IMR-90 (cell line): ENCODE results near the gene GGT6. TPM values are rescaled to one million over a fixed set of nuclear protein-coding genes. Genes with fewer than 3 reads are reported as not detected.

ENCODE experiments used
- ATAC-seq: fragments of 200-7000 bp; cut with Tn5 transposase; 2 replicates; pipeline ENCODE4 v1.9.1; 2020; ENCODE audit warnings: low read depth, mild to moderate bottlenecking, moderate library complexity
- BruUV-seq: library from RNA; stranded (reverse); fragments of 400-500 nt; replicated peaks from 2 replicates; lab custom pipeline; 2021; lab: Mats Ljungman, UMichigan
- CTCF ChIA-PET: fragments of 300-600 bp; formaldehyde crosslinking; extraction: SDS; loops from one replicate; lab custom pipeline; 2021; ENCODE audit warnings: antibody characterized with exemption; lab: Yijun Ruan, JAX
- POLR2A ChIA-PET: fragments of 300-600 bp; sonication (Branson Sonifier 250); formaldehyde crosslinking; loops from one replicate; lab custom pipeline; 2022; ENCODE audit warnings: antibody characterized with exemption; ENCODE audit not compliant: unreplicated experiment; lab: Charles Lee
- DNase-seq: peaks from one replicate; pipeline ENCODE4 v3.0.0; 2013
- H2AFZ ChIP-seq: replicated peaks from 2 replicates; pipeline ENCODE3; 2013; ENCODE audit warnings: low read length, mild to moderate bottlenecking; ENCODE audit not compliant: poor library complexity
- H2AK5ac ChIP-seq: 2 replicates; pipeline ENCODE4 v1.6.1; 2013; ENCODE audit warnings: low read depth, low read length, inconsistent platforms
- H2AK9ac ChIP-seq: replicated peaks from 2 replicates; pipeline ENCODE3; 2013; ENCODE audit warnings: mild to moderate bottlenecking, low read depth, low read length, moderate library complexity; ENCODE audit not compliant: poor library complexity
- H2BK120ac ChIP-seq: 2 replicates; pipeline ENCODE4 v1.6.1; 2013; ENCODE audit warnings: low read depth, low read length, inconsistent platforms
- H2BK15ac ChIP-seq: 3 replicates; pipeline ENCODE4 v1.6.1; 2013; ENCODE audit warnings: low read depth, low read length, inconsistent platforms
- H2BK20ac ChIP-seq: 2 replicates; pipeline ENCODE4 v1.6.1; 2013; ENCODE audit warnings: low read depth, mild to moderate bottlenecking, inconsistent platforms, low read length, moderate library complexity
- H2BK5ac ChIP-seq: 2 replicates; pipeline ENCODE4 v1.6.1; 2013; ENCODE audit warnings: mild to moderate bottlenecking, low read depth, low read length, inconsistent platforms; ENCODE audit not compliant: poor library complexity, severe bottlenecking
- H3K14ac ChIP-seq: replicated peaks from 2 replicates; pipeline ENCODE4 v1.6.1; 2013; ENCODE audit warnings: low read depth, low read length, inconsistent platforms
- H3K18ac ChIP-seq: 2 replicates; pipeline ENCODE4 v1.6.1; 2013; ENCODE audit warnings: low read depth, low read length, control low read depth
- H3K23ac ChIP-seq: 2 replicates; pipeline ENCODE4 v1.6.1; 2013; ENCODE audit warnings: low read depth, low read length, inconsistent platforms
- H3K27ac ChIP-seq: 2 replicates; pipeline ENCODE4 v1.5.1; 2013; ENCODE audit warnings: mild to moderate bottlenecking, control low read depth, low read length; ENCODE audit not compliant: insufficient read depth
- H3K27me3 ChIP-seq: 2 replicates; pipeline ENCODE4 v1.6.1; 2013; ENCODE audit warnings: low read length; ENCODE audit not compliant: control insufficient read depth, insufficient read depth
- H3K36me3 ChIP-seq: 2 replicates; pipeline ENCODE4 v1.6.1; 2013; ENCODE audit warnings: low read length, mixed read lengths; ENCODE audit not compliant: control insufficient read depth, insufficient read depth
- H3K4ac ChIP-seq: 2 replicates; pipeline ENCODE4 v1.6.1; 2013; ENCODE audit warnings: low read depth, low read length, inconsistent platforms
- H3K4me1 ChIP-seq: 2 replicates; pipeline ENCODE4 v1.6.1; 2013; ENCODE audit warnings: low read length, mixed read lengths; ENCODE audit not compliant: control insufficient read depth, insufficient read depth
- H3K4me2 ChIP-seq: 2 replicates; pipeline ENCODE4 v1.6.1; 2013; ENCODE audit warnings: low read depth, mild to moderate bottlenecking, control low read depth, low read length, moderate library complexity
- H3K4me3 ChIP-seq: 2 replicates; pipeline ENCODE4 v1.5.1; 2013; ENCODE audit warnings: low read depth, mild to moderate bottlenecking, control low read depth, low read length, moderate library complexity; ENCODE audit not compliant: insufficient read depth
- H3K56ac ChIP-seq: 2 replicates; pipeline ENCODE4 v1.6.1; 2013; ENCODE audit warnings: low read length, inconsistent platforms; ENCODE audit not compliant: insufficient read depth; ENCODE audit errors: extremely low read depth
- H3K79me1 ChIP-seq, 2 experiments: 2 replicates each; pipeline ENCODE4 v1.6.1; 2013; ENCODE audit warnings: low read length in 2 of 2, inconsistent platforms in 1 of 2, low read depth in 1 of 2
- H3K9ac ChIP-seq: 2 replicates; pipeline ENCODE4 v1.6.1; 2013; ENCODE audit warnings: low read depth, low read length, control low read depth
- H3K9me1 ChIP-seq: 2 replicates; pipeline ENCODE4 v1.6.1; 2013; ENCODE audit warnings: low read length, inconsistent platforms; ENCODE audit not compliant: insufficient read depth
- H3K9me3 ChIP-seq: 2 replicates; pipeline ENCODE4 v1.6.1; 2013; ENCODE audit warnings: low read length; ENCODE audit not compliant: control insufficient read depth, insufficient read depth
- H4K20me1 ChIP-seq: 2 replicates; pipeline ENCODE4 v1.6.1; 2013; ENCODE audit warnings: low read length, inconsistent platforms; ENCODE audit not compliant: insufficient read depth
- H4K5ac ChIP-seq: 2 replicates; pipeline ENCODE4 v1.6.1; 2013; ENCODE audit warnings: mild to moderate bottlenecking, low read depth, low read length, control low read depth
- H4K8ac ChIP-seq, 2 experiments: 2 replicates each; pipeline ENCODE4 v1.6.1; 2013; ENCODE audit warnings: low read depth in 2 of 2, low read length in 2 of 2, control low read depth in 1 of 2, inconsistent platforms in 1 of 2
- H4K91ac ChIP-seq: 2 replicates; pipeline ENCODE4 v1.6.1; 2013; ENCODE audit warnings: low read depth, low read length, inconsistent platforms; ENCODE audit not compliant: insufficient read depth
- BHLHE40 ChIP-seq: fragments of 150-350 bp; IDR thresholded peaks from 2 replicates; pipeline ENCODE4 v1.6.1; 2016; ENCODE audit warnings: mild to moderate bottlenecking, low read depth, low read length
- CEBPB ChIP-seq: IDR thresholded peaks from 2 replicates; pipeline ENCODE4 v1.6.1; 2012; ENCODE audit warnings: low read depth, low read length, improper control_type of control experiment
- CHD1 ChIP-seq: IDR thresholded peaks from 2 replicates; pipeline ENCODE4 v1.6.1; 2012; ENCODE audit warnings: low read depth, low read length, improper control_type of control experiment
- CTCF ChIP-seq: conservative IDR thresholded peaks from 2 replicates; pipeline ENCODE4 v1.5.1; 2012; ENCODE audit warnings: mild to moderate bottlenecking, low read depth, low read length, improper control_type of control experiment
- FOS ChIP-seq: fragments of 150-350 bp; IDR thresholded peaks from 2 replicates; pipeline ENCODE4 v1.6.1; 2016; ENCODE audit warnings: low read depth, low read length
- MAFK ChIP-seq: IDR thresholded peaks from 2 replicates; pipeline ENCODE4 v1.6.1; 2012; ENCODE audit warnings: low read depth, low read length, improper control_type of control experiment
- MAZ ChIP-seq: IDR thresholded peaks from 2 replicates; pipeline ENCODE4 v1.6.1; 2012; ENCODE audit warnings: low read depth, mild to moderate bottlenecking, low read length, improper control_type of control experiment, moderate library complexity, borderline replicate concordance
- MXI1 ChIP-seq: IDR thresholded peaks from 2 replicates; pipeline ENCODE4 v1.6.1; 2012; ENCODE audit warnings: low read depth, mild to moderate bottlenecking, low read length, moderate library complexity, borderline replicate concordance
- POLR2A ChIP-seq: IDR thresholded peaks from 2 replicates; pipeline ENCODE4 v1.6.1; 2012; ENCODE audit warnings: mild to moderate bottlenecking, low read depth, low read length
- RAD21 ChIP-seq: IDR thresholded peaks from 2 replicates; pipeline ENCODE4 v1.6.1; 2012; ENCODE audit warnings: low read length, improper control_type of control experiment
- RCOR1 ChIP-seq: IDR thresholded peaks from 2 replicates; pipeline ENCODE4 v1.6.1; 2012; ENCODE audit warnings: mild to moderate bottlenecking, low read length, improper control_type of control experiment; ENCODE audit not compliant: insufficient replicate concordance
- RFX5 ChIP-seq: IDR thresholded peaks from 2 replicates; pipeline ENCODE4 v1.8.0; 2012; ENCODE audit warnings: low read depth, mild to moderate bottlenecking, low read length, moderate library complexity
- SMC3 ChIP-seq: fragments of 150-350 bp; IDR thresholded peaks from 2 replicates; pipeline ENCODE4 v1.6.1; 2016; ENCODE audit warnings: low read depth, mild to moderate bottlenecking, antibody characterized with exemption, low read length, moderate library complexity
- USF2 ChIP-seq: fragments of 150-350 bp; IDR thresholded peaks from 2 replicates; pipeline ENCODE4 v1.6.1; 2017; ENCODE audit warnings: mild to moderate bottlenecking, antibody characterized with exemption, low read length, low read depth
- WGBS, 2 experiments: methylation state at CpG; one replicate each; pipeline versions ENCODE4 v1.1.5 to v1.1.7; 2013; ENCODE audit warnings: missing lambda C conversion rate in 2 of 2; ENCODE audit not compliant: insufficient read length in 1 of 2; ENCODE audit errors: extremely low coverage in 2 of 2; 5-methylcytosine and 5-hydroxymethylcytosine counted together
- dilution Hi-C: fragments of 300-500 bp; cut with HindIII; formaldehyde crosslinking; loops from one replicate; pipeline ENCODE4 v1.14.3; 2018; ENCODE audit warnings: low sequenced_read_pairs; ENCODE audit not compliant: unreplicated experiment
- in situ Hi-C: fragments of 300-500 bp; cut with MboI; formaldehyde crosslinking; loops from 3 replicates; pipeline ENCODE4 v1.14.3; 2019; ENCODE audit warnings: low sequenced_read_pairs, inconsistent platforms, mixed read lengths
- intact Hi-C: fragments of 100-400 bp; cut with micrococcal nuclease; formaldehyde crosslinking; loops from 2 replicates; pipeline ENCODE4 v1.10.0; 2022
- polyA plus RNA-seq, 3 experiments: library from polyadenylated mRNA; depleted of rRNA; stranded (reverse); fragments of >200 nt; gene quantifications; 2 replicates each; pipeline ENCODE4 v1.2.3, GENCODE V29; 2012; ENCODE audit warnings: low replicate concordance in 1 of 3
- total RNA-seq: library from RNA; depleted of rRNA; stranded (reverse); fragments of >200 nt; gene quantifications from 2 replicates; pipeline ENCODE4 v1.2.3, GENCODE V29; 2012

Gene GGT6
- total and polyA plus RNA-seq, 2 of the 4 experiments (the other 2 are of a cell fraction): not detected

- no TSS peak for BruUV-seq
- Histone ChIP-seq H2AK5ac (no peak overlapping the region), H2AFZ (peak overlapping the region; percentile 43), H2BK20ac (no peak overlapping the region), H2BK15ac (no peak overlapping the region), H2BK5ac (no peak overlapping the region), H3K9me3 (no peaks in the 10 kb centered on the region), H3K79me1 (no peaks in the 10 kb centered on the region), H3K56ac (no peak overlapping the region), H3K27me3 (peaks cover 28% of the 10 kb centered on the region; the same call in 1 of the 2 replicates), H2BK120ac (no peak overlapping the region), H3K4ac (no peak overlapping the region), H2AK9ac (no peak overlapping the region), H3K36me3 (no peaks in the 10 kb centered on the region), H3K9me1 (no peaks in the 10 kb centered on the region), H4K20me1 (no peaks in the 10 kb centered on the region), H4K5ac (no peak overlapping the region), H3K14ac (no peak overlapping the region), H4K8ac (no peak overlapping the region), H4K91ac (no peak overlapping the region), H3K9ac (no peak overlapping the region), H3K27ac (no peak overlapping the region), H3K18ac (no peak overlapping the region), H3K4me2 (no peak overlapping the region), H3K23ac (no peak overlapping the region), H3K4me3 (no peak overlapping the region), H3K4me1 (no peaks in the 10 kb centered on the region; the same call in 1 of the 2 replicates)
- ChIA-PET POLR2A (no interaction called here), CTCF (no interaction called here)
- intact Hi-C loops (no loop called here), dilution Hi-C loops (no loop called here), in situ Hi-C loops (no loop called here)
- TF ChIP-seq MXI1: no peak
- no peak for TF ChIP-seq BHLHE40
- TF ChIP-seq CEBPB: no peak
- no peak for TF ChIP-seq RAD21
- TF ChIP-seq RFX5: no peak
- TF ChIP-seq MAZ: no peak
- no peak for TF ChIP-seq CTCF
- TF ChIP-seq FOS: no peak
- no peak for TF ChIP-seq MAFK
- no peak for TF ChIP-seq CHD1
- TF ChIP-seq SMC3: no peak
- TF ChIP-seq USF2: no peak
- no peak for TF ChIP-seq RCOR1
- TF ChIP-seq POLR2A: no peak
- WGBS, 2 experiments: 75% methylated on average over 4 of the region's 11 CpGs; no CpG with 5 or more reads in 1 of the 2 experiments
- DNase-seq (no peak), ATAC-seq (no peak)
These were observed 49.8 kb downstream of the GGT6 start for GRCh38 chr17:4510618-4510941.
